ENCODE results near the gene TAGLN. TPM values are rescaled to one million over a fixed set of nuclear protein-coding genes. Genes with fewer than 3 reads are reported as not detected.

TAGLN gene
- polyA plus RNA-seq, 3 donors, result 3.6 to 113 (median 4.0) TPM

GRCh38 chr11:117232092-117232878, 33.1 kb downstream of the TAGLN start, which contains the start of gene RNF214:
Gene RNF214, plus strand, starts transcription at chr11:117232671. Its CDS starts 1,602 bp downstream, at chr11:117234273.
- peak within 1 kb of the TSS; percentile 81 to 89 for H3K27ac ChIP-seq (ENCODE audit: low read depth in 1 of 2, low read length in 2 of 2)

DNA sequence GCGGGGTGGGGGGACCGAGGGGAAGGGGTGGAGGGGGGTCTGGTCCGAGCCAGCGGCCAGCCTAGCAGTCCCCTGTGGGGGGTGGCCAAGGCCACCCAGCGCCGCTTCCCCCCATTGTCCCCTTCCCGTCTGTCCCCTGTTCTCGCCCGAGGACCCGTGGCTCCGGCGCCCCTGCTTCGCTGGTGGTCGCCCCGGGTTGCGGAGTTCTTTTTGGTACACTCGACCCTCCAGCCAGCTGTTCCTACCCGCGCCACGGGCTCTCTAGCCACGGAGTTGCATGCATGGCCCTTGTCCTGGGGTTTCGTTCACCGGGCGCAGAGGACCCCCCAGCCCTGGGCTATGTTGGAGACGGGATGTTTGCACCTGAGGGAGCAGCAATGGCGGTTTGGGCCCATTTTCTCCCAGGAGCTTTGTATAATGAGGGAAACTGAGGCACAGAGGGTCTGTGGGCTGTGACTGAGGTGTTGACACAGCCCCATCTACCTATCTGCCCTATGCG, 33.8 kb downstream of the TAGLN start:
- H4K20me1 ChIP-seq (ENCODE audit: insufficient read depth, low read length), result peaks cover 16% of the 10 kb centered on the region
- TF ChIP-seq, protein P1, sequence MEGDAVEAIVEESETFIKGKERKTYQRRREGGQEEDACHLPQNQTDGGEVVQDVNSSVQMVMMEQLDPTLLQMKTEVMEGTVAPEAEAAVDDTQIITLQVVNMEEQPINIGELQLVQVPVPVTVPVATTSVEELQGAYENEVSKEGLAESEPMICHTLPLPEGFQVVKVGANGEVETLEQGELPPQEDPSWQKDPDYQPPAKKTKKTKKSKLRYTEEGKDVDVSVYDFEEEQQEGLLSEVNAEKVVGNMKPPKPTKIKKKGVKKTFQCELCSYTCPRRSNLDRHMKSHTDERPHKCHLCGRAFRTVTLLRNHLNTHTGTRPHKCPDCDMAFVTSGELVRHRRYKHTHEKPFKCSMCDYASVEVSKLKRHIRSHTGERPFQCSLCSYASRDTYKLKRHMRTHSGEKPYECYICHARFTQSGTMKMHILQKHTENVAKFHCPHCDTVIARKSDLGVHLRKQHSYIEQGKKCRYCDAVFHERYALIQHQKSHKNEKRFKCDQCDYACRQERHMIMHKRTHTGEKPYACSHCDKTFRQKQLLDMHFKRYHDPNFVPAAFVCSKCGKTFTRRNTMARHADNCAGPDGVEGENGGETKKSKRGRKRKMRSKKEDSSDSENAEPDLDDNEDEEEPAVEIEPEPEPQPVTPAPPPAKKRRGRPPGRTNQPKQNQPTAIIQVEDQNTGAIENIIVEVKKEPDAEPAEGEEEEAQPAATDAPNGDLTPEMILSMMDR (IDR thresholded peaks at IDR 0.05), result no peak
- no peaks in the 10 kb centered on the region for H3K27me3 ChIP-seq (ENCODE audit: control insufficient read depth in 2 of 2, insufficient read depth in 2 of 2, low read length in 2 of 2)
- H3K9me3 Mint-ChIP-seq, result no peaks in the 10 kb centered on the region
- peak overlapping the region; percentile 93 for H2AFZ ChIP-seq (ENCODE audit: insufficient read depth, low read depth, low read length, poor library complexity, severe bottlenecking)
- peak overlapping the region in 1 of 2 donors; percentile 56 for H3K27ac ChIP-seq (ENCODE audit: low read depth in 1 of 2, low read length in 2 of 2)
- DNase-seq, result no peak
- H3K27me3 Mint-ChIP-seq (ENCODE audit: low read depth in 3 of 3), result peaks cover 0 to 2% (median 0%) of the 10 kb centered on the region in 3 donors
- intact Hi-C loops (cut with micrococcal nuclease), result loop anchor here (5.0 kb wide), 2 partner anchors 446 to 461 kb away; partner anchors contain the start of genes BUD13 (in 1 of the 2) and ZPR1 (in 1 of the 2)
- H3K4me3 ChIP-seq (replicated peaks in 1 of 3; ENCODE audit: low read depth in 2 of 3, low read length in 3 of 3), result peak overlapping the region; percentile 64 to 96 (median 68)
- 0% methylated on average over 22 of the region's 27 CpGs for WGBS (ENCODE audit: insufficient coverage)
- peaks cover 28 to 38% of the 10 kb centered on the region in 2 donors for H3K36me3 Mint-ChIP-seq
- H3K79me2 ChIP-seq (ENCODE audit: insufficient read depth, low read length), result peaks cover 57% of the 10 kb centered on the region
- peaks cover 21 to 26% of the 10 kb centered on the region in 2 donors for H3K4me1 ChIP-seq (ENCODE audit: control insufficient read depth in 1 of 2, insufficient read depth in 2 of 2, low read length in 2 of 2)
- H3K36me3 ChIP-seq (replicated peaks in 1 of 2; ENCODE audit: control insufficient read depth in 1 of 2, insufficient read depth in 2 of 2, low read length in 2 of 2), result peaks cover 23 to 27% of the 10 kb centered on the region in 2 donors
- H3K9me3 ChIP-seq (replicated peaks in 1 of 2; ENCODE audit: control insufficient read depth in 1 of 2, insufficient read depth in 1 of 2, low read length in 2 of 2), result no peaks in the 10 kb centered on the region
- peak overlapping the region; percentile 40 to 83 (median 72) for H3K27ac Mint-ChIP-seq
- peak overlapping the region; percentile 87 to 90 for H3K4me3 Mint-ChIP-seq
- H3K9ac ChIP-seq (ENCODE audit: insufficient read depth, low read length, poor library complexity, severe bottlenecking), result peak overlapping the region; percentile 86
- H3K4me1 Mint-ChIP-seq, result peaks cover 34% of the 10 kb centered on the region
- H3K4me2 ChIP-seq (replicated peaks; ENCODE audit: extremely low read depth, low read length, poor library complexity, severe bottlenecking), result peak overlapping the region; percentile 95

More at GRCh38 chr11:117232092-117232878, 33.1 kb downstream of the TAGLN start, which contains the start of gene RNF214:
- Mint-ChIP-seq H3K27ac (peak within 1 kb of the TSS; percentile 93 to 99 (median 98)), H3K4me3 (peak within 1 kb of the TSS; percentile 98 to 100), H3K9me3 (no peaks in the 10 kb centered on the region), H3K27me3 (ENCODE audit: low read depth in 3 of 3) (peaks cover 0 to 2% (median 0%) of the 10 kb centered on the region in 3 donors), H3K36me3 (peaks cover 34 to 43% of the 10 kb centered on the region in 2 donors), H3K4me1 (peaks cover 34% of the 10 kb centered on the region)
- Histone ChIP-seq H3K9me3 (replicated peaks in 1 of 2; ENCODE audit: control insufficient read depth in 1 of 2, insufficient read depth in 1 of 2, low read length in 2 of 2) (no peaks in the 10 kb centered on the region), H3K36me3 (replicated peaks in 1 of 2; ENCODE audit: control insufficient read depth in 1 of 2, insufficient read depth in 2 of 2, low read length in 2 of 2) (peaks cover 28 to 33% of the 10 kb centered on the region in 2 donors), H3K4me1 (ENCODE audit: control insufficient read depth in 1 of 2, insufficient read depth in 2 of 2, low read length in 2 of 2) (peaks cover 21 to 26% of the 10 kb centered on the region in 2 donors), H4K20me1 (ENCODE audit: insufficient read depth, low read length) (peaks cover 16% of the 10 kb centered on the region), H3K79me2 (ENCODE audit: insufficient read depth, low read length) (peaks cover 57% of the 10 kb centered on the region), H2AFZ (ENCODE audit: insufficient read depth, low read depth, low read length, poor library complexity, severe bottlenecking) (peak within 1 kb of the TSS; percentile 93), H3K4me2 (replicated peaks; ENCODE audit: extremely low read depth, low read length, poor library complexity, severe bottlenecking) (peak within 1 kb of the TSS; percentile 95), H3K9ac (ENCODE audit: insufficient read depth, low read length, poor library complexity, severe bottlenecking) (peak within 1 kb of the TSS; percentile 86), H3K27me3 (ENCODE audit: control insufficient read depth in 2 of 2, insufficient read depth in 2 of 2, low read length in 2 of 2) (no peaks in the 10 kb centered on the region), H3K4me3 (replicated peaks in 1 of 3; ENCODE audit: low read depth in 2 of 3, low read length in 3 of 3) (peak within 1 kb of the TSS; percentile 96 to 99 (median 97))
- DNase-seq, result peak; percentile 62 to 74 (median 71)
- intact Hi-C loops (cut with micrococcal nuclease), result loop anchor here (5.0 kb wide), 2 partner anchors 445 to 460 kb away; partner anchors contain the start of genes BUD13 (in 1 of the 2) and ZPR1 (in 1 of the 2)
- WGBS (ENCODE audit: insufficient coverage), result under 1% methylated on average over 56 of the region's 94 CpGs
- TF ChIP-seq, protein P1 (IDR thresholded peaks at IDR 0.05), result peak; percentile 99

Measured in CD14-positive monocyte (primary cell).